Psoas muscle (tissue), 8 donors: Measurements from ENCODE around the gene ALS2CL. TPM values are rescaled to one million over a fixed set of nuclear protein-coding genes. Genes with fewer than 3 reads are reported as not detected.

Experiments used
- ATAC-seq, 4 donors: fragments of 200-7000 bp; cut with Tn5 transposase; one replicate each; pipeline ENCODE4 v1.9.1; 2020; ENCODE audit warnings: moderate library complexity in 3 of 4, mild to moderate bottlenecking in 2 of 4
- DNase-seq, 2 donors: peaks; one replicate each; pipeline ENCODE4 v3.0.0-alpha.2; 2020
- H3K27ac ChIP-seq: fragments of 200-600 bp; one replicate; pipeline ENCODE4 v1.8.0; 2022
- H3K27me3 ChIP-seq, 3 donors: fragments of 200-600 bp in 1 of 3; one replicate each; pipeline versions ENCODE4 v1.6.1 to v1.8.0; 2013 to 2022; ENCODE audit warnings: low read length in 2 of 3, mild to moderate bottlenecking in 2 of 3, moderate library complexity in 1 of 3; ENCODE audit not compliant: insufficient read depth in 3 of 3
- H3K36me3 ChIP-seq, 2 donors: fragments of 200-600 bp in 1 of 2; one replicate each; pipeline versions ENCODE4 v1.6.1 to v1.8.0; 2013 to 2022; ENCODE audit warnings: low read depth in 1 of 2, mild to moderate bottlenecking in 1 of 2, moderate library complexity in 1 of 2; ENCODE audit not compliant: insufficient read depth in 1 of 2
- H3K4me1 ChIP-seq: fragments of 200-600 bp; one replicate; pipeline ENCODE4 v1.8.0; 2022
- H3K4me3 ChIP-seq: fragments of 200-600 bp; one replicate; pipeline ENCODE4 v1.8.0; 2022; ENCODE audit warnings: mild to moderate bottlenecking
- H3K9me3 ChIP-seq: fragments of 200-600 bp; one replicate; pipeline ENCODE4 v1.8.0; 2022
- WGBS, 3 donors: extraction: QIAGEN DNeasy Blood & Tissue Kit; methylation state at CpG; one replicate each; pipeline versions ENCODE4 v1.1.6 to v1.1.7; 2013; 5-methylcytosine and 5-hydroxymethylcytosine counted together
- intact Hi-C, 2 donors: fragments of 100-400 bp; cut with DNase I; formaldehyde crosslinking; loops; one replicate each; pipeline versions ENCODE4 v1.11.0 to v1.14.2; 2022
- polyA plus RNA-seq, 3 donors: library from polyadenylated mRNA; stranded (reverse); fragments of 200-250 nt; gene quantifications; one replicate each; pipeline ENCODE4 v1.2.3, GENCODE V29; 2013
- total RNA-seq, 4 donors: library from RNA; stranded (reverse); fragmentation: NEBNext Ultra II Directional in 2 of 4; extraction: Animal tissue kit (Norgen Biotek cat#: 25700) in 2 of 4; gene quantifications; one replicate each; pipeline versions ENCODE4 v1.2.1 to v1.2.4, GENCODE V29; 2021 to 2023
- TF ChIP-seq, protein P1 (sequence below): fragments of 200-600 bp; IDR thresholded peaks from one replicate; pipeline ENCODE4 v1.8.0; 2022; ENCODE audit warnings: antibody characterized with exemption
- donor health status: healthy with polysubstance abuse.
- donor health status: DM: no; HTN: no; CAD: no; lungs with moderate emphysema.
- donor health status: Bipolar disorder and iron deficiency.
- donor health status: healthy.
- donor health status: DM: yes; HTN: yes; CAD: no.
- donor health status: DM: no; HTN: no; CAD: no.
- donor health status: DM: no; HTN: no; CAD: no.
- donor health status: DM: yes; HTN: yes; CAD: no.

The ALS2CL gene
- total and polyA plus RNA-seq, 7 donors = 5.0 to 10.1 (median 6.3) TPM

GRCh38 chr3:46624975-46625490, 68.4 kb downstream of the ALS2CL start:
- ATAC-seq (no peak), DNase-seq (no peak)
- H3K4me1 ChIP-seq = peaks cover 12% of the 10 kb centered on the region
- TF ChIP-seq, protein P1, sequence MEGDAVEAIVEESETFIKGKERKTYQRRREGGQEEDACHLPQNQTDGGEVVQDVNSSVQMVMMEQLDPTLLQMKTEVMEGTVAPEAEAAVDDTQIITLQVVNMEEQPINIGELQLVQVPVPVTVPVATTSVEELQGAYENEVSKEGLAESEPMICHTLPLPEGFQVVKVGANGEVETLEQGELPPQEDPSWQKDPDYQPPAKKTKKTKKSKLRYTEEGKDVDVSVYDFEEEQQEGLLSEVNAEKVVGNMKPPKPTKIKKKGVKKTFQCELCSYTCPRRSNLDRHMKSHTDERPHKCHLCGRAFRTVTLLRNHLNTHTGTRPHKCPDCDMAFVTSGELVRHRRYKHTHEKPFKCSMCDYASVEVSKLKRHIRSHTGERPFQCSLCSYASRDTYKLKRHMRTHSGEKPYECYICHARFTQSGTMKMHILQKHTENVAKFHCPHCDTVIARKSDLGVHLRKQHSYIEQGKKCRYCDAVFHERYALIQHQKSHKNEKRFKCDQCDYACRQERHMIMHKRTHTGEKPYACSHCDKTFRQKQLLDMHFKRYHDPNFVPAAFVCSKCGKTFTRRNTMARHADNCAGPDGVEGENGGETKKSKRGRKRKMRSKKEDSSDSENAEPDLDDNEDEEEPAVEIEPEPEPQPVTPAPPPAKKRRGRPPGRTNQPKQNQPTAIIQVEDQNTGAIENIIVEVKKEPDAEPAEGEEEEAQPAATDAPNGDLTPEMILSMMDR = no peak
- no peaks in the 10 kb centered on the region for H3K27me3 ChIP-seq
- 61 to 77% (median 69%) methylated on average over 3 of the region's 3 CpGs for WGBS, 3 donors
- H3K36me3 ChIP-seq = no peaks in the 10 kb centered on the region
- H3K4me3 ChIP-seq = no peak overlapping the region
- no peaks in the 10 kb centered on the region for H3K9me3 ChIP-seq
- intact Hi-C loops = loop anchor here in 1 of 2 donors (1.0 to 5.0 kb wide), 2 partner anchors 63 to 138 kb away; no protein-coding TSS in a partner anchor
- no peak overlapping the region for H3K27ac ChIP-seq

- intact Hi-C loops = no loop called here
Measured at GRCh38 chr3:46624533-46624932, 68.9 kb downstream of the ALS2CL start.

DNA sequence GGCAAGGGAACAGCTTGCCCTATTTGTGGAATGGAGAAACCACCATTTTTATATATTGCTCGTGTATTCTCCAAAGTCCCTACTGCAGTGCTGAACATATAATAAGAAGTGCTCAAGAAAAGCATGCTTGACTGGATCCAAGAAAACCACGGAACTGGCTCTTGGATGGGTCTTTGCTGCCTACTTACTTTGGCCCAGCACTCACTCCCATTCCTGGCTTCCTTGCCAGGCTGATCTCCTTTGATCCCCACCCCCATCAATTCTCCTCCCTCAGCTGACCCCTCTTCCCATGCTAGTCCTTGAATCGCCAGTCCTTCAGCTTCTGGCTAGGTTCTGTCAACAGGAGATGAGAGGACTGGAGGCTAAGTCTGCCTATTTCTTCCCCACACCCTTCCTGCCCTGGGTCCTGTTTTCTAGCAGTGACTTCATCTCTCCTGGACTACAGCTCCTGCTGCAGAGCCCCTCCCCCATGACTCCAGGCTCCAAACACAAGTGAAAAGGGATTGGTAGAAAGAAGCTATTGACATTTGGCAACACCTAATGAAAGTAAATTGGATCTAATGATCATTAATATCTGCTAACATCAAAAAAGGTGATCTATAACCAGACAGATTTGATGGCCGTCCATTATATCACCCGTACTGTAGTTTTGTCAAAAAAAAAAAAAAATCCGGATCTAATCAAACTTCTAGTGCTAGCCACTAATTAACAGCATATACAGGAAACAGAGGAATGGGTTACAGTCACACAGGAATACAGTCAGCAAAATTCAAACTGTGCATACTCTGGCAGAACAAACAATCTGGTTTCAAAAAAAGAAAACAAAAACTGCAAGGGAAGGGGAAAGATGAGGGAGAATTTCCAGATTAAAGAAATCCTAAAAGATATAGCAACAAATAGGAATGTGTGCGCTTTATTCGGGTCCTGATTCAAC, 73.4 kb downstream of the ALS2CL start:
- DNase-seq (no peak), ATAC-seq (no peak)
- Histone ChIP-seq H3K36me3 (no peaks in the 10 kb centered on the region), H3K9me3 (no peaks in the 10 kb centered on the region), H3K4me3 (no peak overlapping the region), H3K27me3 (no peaks in the 10 kb centered on the region), H3K27ac (no peak overlapping the region), H3K4me1 (no peaks in the 10 kb centered on the region)
- TF ChIP-seq, protein P1 = no peak
- intact Hi-C loops = no loop called here
- WGBS, 3 donors = 68 to 76% (median 73%) methylated on average over 8 of the region's 8 CpGs

More at GRCh38 chr3:46624533-46624932, 68.9 kb downstream of the ALS2CL start:
- DNase-seq = no peak
- no peak overlapping the region for H3K27ac ChIP-seq
- no peaks in the 10 kb centered on the region for H3K36me3 ChIP-seq
- H3K4me1 ChIP-seq = peaks cover 9% of the 10 kb centered on the region
- TF ChIP-seq, protein P1 = no peak
- ATAC-seq = no peak
- H3K9me3 ChIP-seq = no peaks in the 10 kb centered on the region
- no peak overlapping the region for H3K4me3 ChIP-seq
- H3K27me3 ChIP-seq = no peaks in the 10 kb centered on the region
- 43 to 50% (median 45%) methylated on average over 2 of the region's 2 CpGs for WGBS, 3 donors

Other genes with a start within 250 kb of the ALS2CL start
- gene LTF, start 228.8 kb downstream of the ALS2CL start, total RNA-seq = 1 to 10 TPM; 2.0 to 3.8 (median 3.2) TPM
- gene LTF, start 228.8 kb downstream of the ALS2CL start, polyA plus RNA-seq = 1 to 10 TPM in 1 of 3 donors, under 1 TPM in 2; 0.73 to 1.9 (median 0.94) TPM
- gene RTP3, start 195.7 kb downstream of the ALS2CL start, total RNA-seq = not detected
- under 1 TPM in 1 of 3 donors, not detected in 2; 0.01 TPM for gene RTP3, start 195.7 kb downstream of the ALS2CL start, polyA plus RNA-seq
- gene LRRC2, start 127.4 kb downstream of the ALS2CL start, total RNA-seq = 100 to 1,000 TPM in 1 of 4 donors, 10 to 100 TPM in 3; 65.1 to 160 (median 95.6) TPM
- gene LRRC2, start 127.4 kb downstream of the ALS2CL start, polyA plus RNA-seq = 10 to 100 TPM in 2 of 3 donors, 1 to 10 TPM in 1; 8.3 to 60.3 (median 57.9) TPM
- gene FAM240A, start 81.2 kb downstream of the ALS2CL start, total RNA-seq = under 1 TPM in 1 of 4 donors, not detected in 3; 0.96 TPM
- gene FAM240A, start 81.2 kb downstream of the ALS2CL start, polyA plus RNA-seq = under 1 TPM; 0.01 to 0.14 (median 0.04) TPM
- 1 to 10 TPM in 1 of 4 donors, under 1 TPM in 3; 0.27 to 2.2 (median 0.33) TPM for gene TMIE, start 7.7 kb upstream of the ALS2CL start, total RNA-seq
- 1 to 10 TPM in 1 of 3 donors, under 1 TPM in 2; 0.40 to 1.1 (median 0.65) TPM for gene TMIE, start 7.7 kb upstream of the ALS2CL start, polyA plus RNA-seq
- under 1 TPM in 3 of 4 donors, not detected in 1; 0.12 to 0.34 (median 0.23) TPM for gene PRSS50, start 24.2 kb upstream of the ALS2CL start, total RNA-seq
- gene PRSS50, start 24.2 kb upstream of the ALS2CL start, polyA plus RNA-seq = under 1 TPM; 0.01 to 0.15 (median 0.07) TPM
- 1,000 to 10,000 TPM in 2 of 4 donors, 100 to 1,000 TPM in 2; 395 to 2,071 (median 1,091) TPM for gene MYL3, start 169.8 kb upstream of the ALS2CL start, total RNA-seq
- 1,000 to 10,000 TPM in 2 of 3 donors, 100 to 1,000 TPM in 1; 555 to 3,091 (median 2,834) TPM for gene MYL3, start 169.8 kb upstream of the ALS2CL start, polyA plus RNA-seq
- gene PTH1R, start 184.0 kb upstream of the ALS2CL start, total RNA-seq = 1 to 10 TPM; 1.1 to 5.9 (median 4.1) TPM
- 1 to 10 TPM; 4.0 to 5.2 (median 4.2) TPM for gene PTH1R, start 184.0 kb upstream of the ALS2CL start, polyA plus RNA-seq